NCI-H2107 treated with DMSO at 0.1 percent for 48 hours (cell line): ENCODE measurements around the gene FAM217A.

Source experiments
- DNase-seq: peaks from one replicate; lab custom pipeline; 2025; ENCODE audit not compliant: unreplicated experiment; lab: John Stamatoyannopoulos, UW

FAM217A gene

DNA sequence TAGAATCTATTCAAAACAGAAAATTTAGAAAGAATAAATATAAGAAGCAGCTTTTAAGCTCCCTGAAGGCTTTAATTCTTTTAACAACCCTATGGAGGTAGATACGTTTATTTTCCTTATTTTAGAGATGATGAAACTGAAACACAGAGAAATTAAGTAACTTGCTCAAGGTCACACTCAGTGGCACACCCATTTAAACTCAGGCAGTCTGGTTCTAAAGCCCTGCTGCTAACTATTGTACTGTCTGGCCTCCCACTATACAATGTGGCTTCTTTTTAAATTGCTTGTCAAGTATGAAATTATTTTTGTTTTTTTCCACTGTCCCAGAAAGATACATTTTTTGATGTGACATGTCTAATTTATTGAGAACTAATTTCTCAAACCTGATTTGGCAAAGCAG lies 55.7 kb downstream of the FAM217A start:
- DNase-seq, result no peak

DNA sequence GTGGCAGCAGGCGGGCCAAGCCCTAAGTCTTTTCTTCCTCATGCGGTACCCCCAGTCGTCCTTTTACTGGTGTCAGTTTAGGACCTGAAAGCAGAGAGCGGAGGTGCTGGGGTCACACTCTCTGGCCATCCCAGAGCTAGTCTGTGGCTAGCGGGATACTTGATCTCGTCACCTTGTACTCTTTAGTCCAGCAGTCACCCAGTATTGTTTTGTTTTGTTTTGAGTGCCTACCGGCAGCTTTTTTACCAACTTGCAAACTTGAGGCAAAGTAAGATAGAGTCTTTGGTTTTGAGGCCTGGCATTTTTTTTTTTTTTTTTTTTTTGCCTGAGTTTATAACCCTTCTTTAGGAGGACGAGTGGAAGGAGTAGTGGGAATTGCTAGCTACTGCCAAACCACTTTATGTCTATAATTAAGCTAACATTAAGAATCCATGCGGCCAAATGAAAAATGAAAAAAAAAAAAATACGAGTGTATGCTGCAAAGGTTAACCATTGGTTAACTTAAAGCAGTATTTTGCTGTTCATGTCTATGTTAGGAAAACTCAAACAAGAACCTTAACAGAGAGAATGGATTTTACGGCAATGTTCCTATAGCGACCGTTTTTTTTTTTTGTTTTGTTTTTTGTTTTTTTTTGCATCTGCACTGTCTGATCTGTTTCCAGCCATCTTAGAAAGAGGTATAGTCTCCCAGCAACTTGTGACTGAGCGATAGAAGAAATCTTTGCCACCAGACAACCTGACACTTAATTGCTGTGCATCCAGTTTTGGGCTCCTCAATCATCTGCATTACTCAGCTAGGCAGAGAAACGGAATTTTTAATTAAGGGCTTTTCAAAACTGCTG lies 56.9 kb downstream of the FAM217A start:
- DNase-seq, result peak; percentile 21

DNA sequence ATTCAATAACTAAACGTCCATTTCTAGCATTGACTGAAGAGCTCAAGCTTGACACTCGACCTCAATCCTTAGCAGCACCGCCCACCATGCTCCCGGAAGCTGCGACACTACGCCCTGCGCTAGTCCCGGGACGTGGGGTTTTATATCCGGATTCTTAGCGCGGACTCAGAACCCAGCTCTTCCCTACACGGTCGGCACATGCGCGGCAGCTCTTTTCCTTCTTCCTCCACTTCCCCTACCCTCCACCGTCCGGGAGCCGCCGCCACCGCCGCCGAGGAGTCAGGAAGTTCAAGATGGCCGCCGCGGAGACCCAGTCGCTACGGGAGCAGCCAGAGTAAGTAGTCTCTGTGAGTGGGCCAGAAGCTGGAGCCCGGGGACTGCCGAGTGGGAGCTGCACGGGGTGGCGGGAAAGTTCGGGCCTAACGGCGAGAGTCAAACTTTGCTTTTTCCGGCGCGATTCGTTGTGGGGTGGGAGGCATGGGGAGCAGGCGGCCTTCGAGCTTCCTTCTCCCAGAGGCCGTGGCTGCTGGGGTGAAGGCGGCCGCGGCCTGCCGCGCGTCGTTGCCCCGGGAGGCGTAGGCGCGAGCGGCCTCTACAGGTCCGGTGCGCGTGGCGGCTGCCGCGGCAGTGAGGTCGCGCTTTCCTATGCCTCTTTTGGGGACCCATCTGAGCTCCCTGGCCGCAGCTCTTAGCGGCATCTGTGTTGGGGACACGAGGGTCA lies 57.6 kb downstream of the FAM217A start:
- peak; percentile 82 for DNase-seq

DNA sequence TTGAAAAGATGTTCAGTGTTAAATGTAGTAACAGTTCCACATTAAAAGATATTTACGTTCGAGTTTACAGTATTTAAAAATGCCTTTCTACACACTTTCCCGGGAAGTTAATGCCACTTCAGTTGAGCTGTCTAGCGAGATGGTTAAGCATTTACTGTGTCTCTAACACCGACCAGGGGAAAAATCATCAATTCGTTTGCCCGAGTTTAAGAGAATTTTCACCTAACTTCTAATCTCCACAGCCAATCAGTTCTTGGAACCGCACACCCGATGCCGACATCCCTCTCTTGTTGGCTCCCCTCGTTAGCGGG lies 58.2 kb downstream of the FAM217A start:
- no peak for DNase-seq

DNA sequence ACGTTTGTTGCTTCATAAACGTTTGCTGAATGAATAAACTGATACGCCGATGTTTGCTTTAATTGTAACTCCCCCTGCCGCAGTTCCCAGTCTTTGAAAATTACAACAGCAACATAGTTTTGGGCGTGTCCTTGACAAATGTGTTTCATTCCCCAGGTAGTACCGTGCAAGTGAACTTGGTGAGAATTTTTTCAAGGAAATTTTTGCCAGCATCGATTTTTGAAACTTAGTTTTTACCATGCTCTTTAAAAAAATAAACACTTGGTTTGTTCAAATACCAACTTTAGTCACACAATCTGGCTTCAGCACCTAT lies 60.1 kb downstream of the FAM217A start:
- no peak for DNase-seq
